ENCODE results near the gene LRRC23.
A peak's percentile ranks its signal among the peaks of the same experiment; 100 is the strongest.
"Not testable (repeated sequence)": the region's sequence is repeated elsewhere in the genome, so short reads cannot be mapped to it uniquely, and the experiment has no call there.

The LRRC23 gene

GRCh38 chr12:6866920-6867412 is 37.7 kb upstream of the LRRC23 start:
- H3K9me3 ChIP-seq (ENCODE audit: control insufficient read depth, insufficient read depth, low read length): no peaks in the 10 kb centered on the region
- H3K36me3 ChIP-seq (ENCODE audit: control insufficient read depth, insufficient read depth, low read length): peaks cover 45% of the 10 kb centered on the region
- peaks cover 13% of the 10 kb centered on the region for H3K4me1 ChIP-seq (ENCODE audit: control insufficient read depth, insufficient read depth, low read length)
- peak overlapping the region; percentile 38 for H3K9ac ChIP-seq (ENCODE audit: low read depth, low read length)
- H3K4me3 ChIP-seq (ENCODE audit: low read depth, low read length): peak overlapping the region; percentile 57
- no peaks in the 10 kb centered on the region for H3K27me3 ChIP-seq (ENCODE audit: control insufficient read depth, insufficient read depth, low read length)

DNA sequence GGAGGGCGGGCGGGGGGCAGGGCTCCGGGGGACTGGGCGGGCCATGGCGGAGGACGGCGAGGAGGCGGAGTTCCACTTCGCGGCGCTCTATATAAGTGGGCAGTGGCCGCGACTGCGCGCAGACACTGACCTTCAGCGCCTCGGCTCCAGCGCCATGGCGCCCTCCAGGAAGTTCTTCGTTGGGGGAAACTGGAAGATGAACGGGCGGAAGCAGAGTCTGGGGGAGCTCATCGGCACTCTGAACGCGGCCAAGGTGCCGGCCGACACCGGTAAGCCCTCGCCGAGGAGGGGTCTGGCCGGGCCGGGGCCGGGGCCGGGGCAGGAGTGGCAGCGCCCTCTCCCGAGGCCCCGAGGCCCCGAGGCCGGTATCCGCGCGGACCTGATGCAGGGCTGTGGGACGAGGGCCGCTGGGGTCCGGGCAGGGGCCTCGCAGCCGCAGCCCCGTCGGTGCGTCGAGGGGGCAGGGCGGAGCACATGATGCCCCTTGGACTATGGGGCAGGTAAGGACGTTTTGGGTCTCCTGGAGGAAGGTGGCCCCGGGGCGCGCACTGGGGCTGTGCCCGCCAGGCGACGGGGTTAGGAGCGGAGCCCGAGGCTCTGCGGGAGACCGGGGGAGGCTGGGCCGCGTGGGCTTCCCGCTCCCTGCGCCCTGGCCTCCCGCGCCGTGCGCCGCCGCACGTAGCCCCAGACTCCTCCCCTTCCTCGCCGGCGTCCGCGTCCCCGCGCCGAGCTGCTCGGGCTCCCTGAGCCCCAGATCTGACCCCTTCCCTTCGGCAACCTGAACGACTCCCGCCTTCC is 37.0 kb upstream of the LRRC23 start, which contains the start of gene TPI1:
TSS of gene TPI1 (plus strand) at position 119 of the 798 bp plus-strand sequence. CDS start at position 155, 36 bp downstream.
- Histone ChIP-seq H3K9ac (ENCODE audit: low read depth, low read length) (peak within 1 kb of the TSS; percentile 89), H3K36me3 (ENCODE audit: control insufficient read depth, insufficient read depth, low read length) (peaks cover 51% of the 10 kb centered on the region), H3K4me1 (ENCODE audit: control insufficient read depth, insufficient read depth, low read length) (peaks cover 13% of the 10 kb centered on the region), H3K4me3 (ENCODE audit: low read depth, low read length) (peak within 1 kb of the TSS; percentile 95), H3K9me3 (ENCODE audit: control insufficient read depth, insufficient read depth, low read length) (no peaks in the 10 kb centered on the region), H3K27me3 (ENCODE audit: control insufficient read depth, insufficient read depth, low read length) (no peaks in the 10 kb centered on the region)

- Histone ChIP-seq H3K9ac (ENCODE audit: low read depth, low read length) (peak overlapping the region; percentile 89), H3K9me3 (ENCODE audit: control insufficient read depth, insufficient read depth, low read length) (no peaks in the 10 kb centered on the region), H3K27me3 (ENCODE audit: control insufficient read depth, insufficient read depth, low read length) (no peaks in the 10 kb centered on the region), H3K4me1 (ENCODE audit: control insufficient read depth, insufficient read depth, low read length) (peaks cover 13% of the 10 kb centered on the region), H3K4me3 (ENCODE audit: low read depth, low read length) (peak overlapping the region; percentile 95), H3K36me3 (ENCODE audit: control insufficient read depth, insufficient read depth, low read length) (peaks cover 51% of the 10 kb centered on the region)
Measured at GRCh38 chr12:6868211-6869048, 36.2 kb upstream of the LRRC23 start.

GRCh38 chr12:6869049-6870021 is 35.3 kb upstream of the LRRC23 start:
- Histone ChIP-seq H3K9ac (ENCODE audit: low read depth, low read length) (peak overlapping the region; percentile 89), H3K9me3 (ENCODE audit: control insufficient read depth, insufficient read depth, low read length) (no peaks in the 10 kb centered on the region), H3K36me3 (ENCODE audit: control insufficient read depth, insufficient read depth, low read length) (peaks cover 43% of the 10 kb centered on the region), H3K4me1 (ENCODE audit: control insufficient read depth, insufficient read depth, low read length) (peaks cover 13% of the 10 kb centered on the region), H3K27me3 (ENCODE audit: control insufficient read depth, insufficient read depth, low read length) (no peaks in the 10 kb centered on the region), H3K4me3 (ENCODE audit: low read depth, low read length) (peak overlapping the region; percentile 95)

DNA sequence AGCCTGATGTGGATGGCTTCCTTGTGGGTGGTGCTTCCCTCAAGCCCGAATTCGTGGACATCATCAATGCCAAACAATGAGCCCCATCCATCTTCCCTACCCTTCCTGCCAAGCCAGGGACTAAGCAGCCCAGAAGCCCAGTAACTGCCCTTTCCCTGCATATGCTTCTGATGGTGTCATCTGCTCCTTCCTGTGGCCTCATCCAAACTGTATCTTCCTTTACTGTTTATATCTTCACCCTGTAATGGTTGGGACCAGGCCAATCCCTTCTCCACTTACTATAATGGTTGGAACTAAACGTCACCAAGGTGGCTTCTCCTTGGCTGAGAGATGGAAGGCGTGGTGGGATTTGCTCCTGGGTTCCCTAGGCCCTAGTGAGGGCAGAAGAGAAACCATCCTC is 34.3 kb upstream of the LRRC23 start:
- peaks cover 34% of the 10 kb centered on the region for H3K36me3 ChIP-seq (ENCODE audit: control insufficient read depth, insufficient read depth, low read length)
- H3K9ac ChIP-seq (ENCODE audit: low read depth, low read length): peak overlapping the region; percentile 47
- not testable (repeated sequence) for H3K27me3 ChIP-seq (ENCODE audit: control insufficient read depth, insufficient read depth, low read length); H3K9me3 ChIP-seq (ENCODE audit: control insufficient read depth, insufficient read depth, low read length)
- H3K4me1 ChIP-seq (ENCODE audit: control insufficient read depth, insufficient read depth, low read length): peaks cover 13% of the 10 kb centered on the region
- peak overlapping the region; percentile 18 for H3K4me3 ChIP-seq (ENCODE audit: low read depth, low read length)

DNA sequence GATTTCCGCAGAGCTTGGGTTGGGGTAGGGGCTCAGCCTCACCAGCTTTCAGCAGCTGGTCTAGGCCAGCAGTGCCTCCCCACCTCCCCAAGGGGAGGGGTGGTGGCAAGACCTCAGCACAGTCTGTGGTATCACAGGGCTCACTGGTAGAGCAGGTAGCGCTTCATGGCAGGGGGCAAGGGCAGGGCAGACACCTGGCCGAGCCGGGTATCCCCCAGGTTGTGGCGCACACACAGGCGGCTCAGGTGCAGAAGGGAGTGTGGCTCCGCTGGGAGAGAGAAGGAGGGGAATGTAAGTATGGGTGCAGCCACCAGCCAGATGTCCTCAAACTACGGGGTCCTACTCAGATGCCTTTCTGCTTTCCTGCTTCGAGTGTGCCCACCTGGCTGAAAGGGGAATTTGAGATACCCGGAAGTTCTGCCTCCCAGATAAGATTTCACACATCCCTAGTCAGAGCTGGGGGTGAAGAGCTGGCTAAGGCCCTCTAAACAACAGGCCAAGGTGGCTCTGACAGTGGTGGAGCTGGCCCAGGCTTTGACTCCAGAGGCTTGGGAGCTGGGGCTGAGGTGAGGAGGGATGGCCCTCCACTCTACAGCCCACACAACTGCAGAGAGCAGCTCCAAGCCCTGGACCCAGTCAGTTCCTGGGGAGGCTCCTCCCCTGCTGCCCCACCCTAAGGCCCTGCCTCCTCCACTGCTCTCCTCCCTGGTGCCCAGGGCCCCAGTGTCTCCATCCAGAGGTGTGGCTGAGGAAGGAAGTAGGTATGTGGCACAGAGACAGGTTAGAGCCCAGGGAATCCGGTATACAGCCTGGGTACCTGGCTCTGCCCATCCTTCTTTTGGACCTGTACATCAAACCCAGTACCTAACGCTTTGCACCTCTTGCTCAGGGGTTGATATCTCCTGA is 33.3 kb upstream of the LRRC23 start:
- Histone ChIP-seq H3K36me3 (ENCODE audit: control insufficient read depth, insufficient read depth, low read length) (peaks cover 37% of the 10 kb centered on the region), H3K9me3 (ENCODE audit: control insufficient read depth, insufficient read depth, low read length) (no peaks in the 10 kb centered on the region), H3K4me1 (ENCODE audit: control insufficient read depth, insufficient read depth, low read length) (peaks cover 8% of the 10 kb centered on the region), H3K27me3 (ENCODE audit: control insufficient read depth, insufficient read depth, low read length) (no peaks in the 10 kb centered on the region), H3K9ac (ENCODE audit: low read depth, low read length) (peak overlapping the region; percentile 68), H3K4me3 (ENCODE audit: low read depth, low read length) (peak overlapping the region; percentile 97)

DNA sequence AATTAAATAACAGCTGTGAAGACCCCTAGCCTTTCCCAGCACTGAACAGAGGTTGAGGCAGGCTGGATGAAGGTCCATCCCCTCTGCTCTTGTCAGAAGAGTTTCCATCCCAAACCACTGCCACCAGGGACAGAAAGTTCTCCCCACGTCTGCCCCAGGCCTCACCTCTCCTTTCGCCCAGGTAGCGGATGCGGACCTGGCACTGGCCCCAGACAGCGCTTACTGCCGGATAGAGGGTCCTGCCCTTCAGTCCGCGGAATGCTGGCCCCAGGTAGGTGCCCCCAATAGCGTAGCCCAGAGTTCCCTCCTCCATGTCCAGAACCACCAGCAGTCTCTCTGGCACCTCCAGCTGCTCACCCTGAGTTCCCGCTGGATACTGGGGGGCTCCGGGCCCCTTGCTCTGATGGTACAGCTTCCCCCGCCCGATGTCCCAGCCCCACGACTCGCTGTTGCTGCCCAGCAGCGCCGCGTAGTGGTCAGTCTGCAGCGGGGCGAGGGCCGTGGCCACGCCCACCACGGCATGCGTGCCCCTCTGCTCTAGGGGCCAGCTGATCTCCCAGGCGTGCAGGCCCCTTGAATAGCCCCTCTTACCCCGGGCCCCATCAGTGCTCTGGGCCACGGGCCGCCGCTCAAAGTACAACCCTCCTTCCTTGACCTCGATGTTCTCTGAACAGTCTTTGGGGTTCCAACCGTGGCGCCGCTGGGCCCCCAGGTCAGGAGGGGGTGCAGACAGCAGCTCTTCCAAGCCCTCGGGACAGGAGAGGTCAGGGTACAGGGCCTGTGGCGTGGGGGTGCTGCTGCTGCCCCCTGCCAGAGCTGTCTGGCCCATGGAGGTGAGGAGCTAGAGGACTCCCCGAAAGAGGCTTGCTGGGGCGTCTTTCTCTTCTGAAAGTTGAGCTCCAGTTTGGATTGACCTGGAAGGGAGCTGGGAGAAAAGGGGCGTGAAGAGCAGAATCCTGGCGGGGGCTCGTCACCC is 32.3 kb upstream of the LRRC23 start:
- Histone ChIP-seq H3K9ac (ENCODE audit: low read depth, low read length) (peak overlapping the region; percentile 89), H3K4me1 (ENCODE audit: control insufficient read depth, insufficient read depth, low read length) (peaks cover 3% of the 10 kb centered on the region), H3K9me3 (ENCODE audit: control insufficient read depth, insufficient read depth, low read length) (no peaks in the 10 kb centered on the region), H3K4me3 (ENCODE audit: low read depth, low read length) (peak overlapping the region; percentile 97), H3K36me3 (ENCODE audit: control insufficient read depth, insufficient read depth, low read length) (peaks cover 37% of the 10 kb centered on the region), H3K27me3 (ENCODE audit: control insufficient read depth, insufficient read depth, low read length) (no peaks in the 10 kb centered on the region)

DNA sequence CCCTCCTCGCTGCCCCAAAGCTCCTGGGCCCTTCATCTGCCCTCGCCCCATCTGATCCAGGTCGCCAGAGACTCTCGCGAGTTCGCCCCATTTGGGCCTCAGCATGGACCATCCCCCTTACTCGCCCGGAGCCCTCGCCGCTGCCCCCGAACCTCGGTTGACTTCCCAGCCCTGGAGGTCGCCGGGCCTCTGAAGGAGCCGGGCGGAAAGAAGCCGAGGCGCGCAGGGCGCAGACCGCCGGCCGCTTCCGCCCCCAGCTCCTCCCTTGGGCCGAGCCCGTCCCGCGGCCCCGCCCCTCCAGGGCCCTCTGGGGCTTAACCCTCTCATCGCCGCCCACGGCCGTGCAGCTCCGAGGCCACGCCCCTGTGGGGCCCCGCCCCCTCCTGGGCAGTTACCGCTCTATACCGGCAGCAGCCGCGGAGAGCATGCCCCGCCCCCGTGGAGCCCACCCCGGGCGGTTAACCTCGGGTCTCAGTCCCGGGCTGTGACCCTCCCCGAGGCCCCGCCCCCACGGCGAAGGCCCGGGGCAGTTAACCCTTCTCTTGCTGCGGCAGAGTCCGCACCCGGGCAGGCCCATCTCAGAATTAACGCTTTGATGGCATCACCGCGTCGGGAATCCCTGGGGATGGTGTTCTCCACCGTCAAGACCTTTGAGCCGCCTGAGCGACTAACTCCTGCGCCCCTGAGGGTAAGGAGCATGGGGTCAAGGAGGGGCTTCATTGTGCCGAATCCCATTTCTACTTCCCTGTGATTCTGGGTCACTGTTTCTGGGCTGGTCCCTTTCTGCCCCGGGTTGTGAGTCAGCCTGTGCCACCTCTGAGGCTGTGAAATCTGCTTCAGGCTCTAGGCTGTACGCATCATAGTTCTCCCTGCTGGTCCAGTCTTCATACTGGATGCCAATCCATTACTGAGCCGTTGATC is 31.3 kb upstream of the LRRC23 start, which contains the start of gene SPSB2:
TSS of gene SPSB2 (minus strand) at position 210 of the 921 bp plus-strand sequence. CDS start 402 bp downstream, outside the sequence.
- H3K36me3 ChIP-seq (ENCODE audit: control insufficient read depth, insufficient read depth, low read length): peaks cover 37% of the 10 kb centered on the region

GRCh38 chr12:6874015-6874368 is 30.6 kb upstream of the LRRC23 start:
- Histone ChIP-seq H3K4me3 (ENCODE audit: low read depth, low read length) (peak overlapping the region; percentile 55), H3K36me3 (ENCODE audit: control insufficient read depth, insufficient read depth, low read length) (peaks cover 33% of the 10 kb centered on the region)
- H3K4me1 ChIP-seq (ENCODE audit: control insufficient read depth, insufficient read depth, low read length); H3K27me3 ChIP-seq (ENCODE audit: control insufficient read depth, insufficient read depth, low read length); H3K9ac ChIP-seq (ENCODE audit: low read depth, low read length); H3K9me3 ChIP-seq (ENCODE audit: control insufficient read depth, insufficient read depth, low read length): not testable (repeated sequence)

More for the DNA sequence above, 31.3 kb upstream of the LRRC23 start, which contains the start of gene SPSB2:
- no peaks in the 10 kb centered on the region for H3K27me3 ChIP-seq (ENCODE audit: control insufficient read depth, insufficient read depth, low read length)
- no peaks in the 10 kb centered on the region for H3K9me3 ChIP-seq (ENCODE audit: control insufficient read depth, insufficient read depth, low read length)
- H3K9ac ChIP-seq (ENCODE audit: low read depth, low read length): peak within 1 kb of the TSS; percentile 89
- H3K4me3 ChIP-seq (ENCODE audit: low read depth, low read length): peak within 1 kb of the TSS; percentile 97
- H3K4me1 ChIP-seq (ENCODE audit: control insufficient read depth, insufficient read depth, low read length): peaks cover 3% of the 10 kb centered on the region
